Suppressor macrophage treated with lipopolysaccharide for 1 hour (primary cell): ENCODE measurements around the gene BTBD9.
"Not testable (repeated sequence)": the region's sequence is repeated elsewhere in the genome, so short reads cannot be mapped to it uniquely, and the experiment has no call there.

Experiments
- DNase-seq, 3 donors: peaks; one replicate each; pipeline ENCODE4 v3.0.0-alpha.2; 2020 to 2022

BTBD9 gene

DNA sequence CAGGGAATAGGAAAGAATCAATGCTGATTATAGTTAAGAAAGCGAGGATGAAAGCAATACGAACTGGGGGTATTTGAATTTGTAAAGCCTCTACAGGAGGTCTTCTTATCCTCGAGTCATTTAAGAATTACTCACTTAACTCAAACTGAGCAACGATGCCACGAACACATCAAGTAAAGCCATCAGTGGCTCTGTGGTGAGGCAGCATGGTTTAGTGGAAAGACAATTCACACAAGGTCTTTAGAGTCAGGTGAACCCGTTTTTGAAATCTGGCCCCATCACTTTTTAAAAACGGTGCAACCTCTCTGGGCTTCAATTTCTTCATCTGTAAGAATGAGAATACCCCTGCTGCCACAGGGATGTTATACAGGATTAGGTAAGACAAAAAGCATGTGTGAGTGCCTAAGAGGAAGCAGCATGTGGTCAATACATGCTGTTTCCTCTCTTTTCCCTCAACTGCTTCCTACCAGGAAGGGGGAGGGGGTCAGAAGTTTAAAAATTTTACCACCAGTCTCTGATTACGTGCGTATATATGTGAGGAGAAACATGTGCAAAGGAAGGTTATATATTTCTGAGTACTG is 162.0 kb downstream of the BTBD9 start:
- peak in 2 of 3 donors; percentile 13 to 24 for DNase-seq

DNA sequence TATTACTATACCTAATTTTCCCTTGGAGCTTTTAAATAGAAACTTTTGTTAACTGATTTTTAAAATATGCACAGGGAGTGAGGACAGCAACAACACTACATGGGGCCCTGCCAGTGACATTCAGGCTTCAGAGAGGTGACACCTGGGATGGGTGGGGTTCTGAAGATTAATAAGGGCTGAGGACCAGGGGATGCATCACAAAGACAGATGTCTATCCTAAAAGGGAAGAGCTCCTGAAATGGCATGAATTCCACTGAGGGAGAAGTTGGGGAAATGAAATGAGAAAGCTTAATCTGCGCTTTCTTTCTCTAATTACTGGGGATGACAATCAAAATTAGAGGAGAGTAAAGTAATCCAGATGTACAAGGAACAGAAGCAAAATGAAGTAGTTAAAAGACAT is 162.8 kb downstream of the BTBD9 start:
- DNase-seq: no peak

DNA sequence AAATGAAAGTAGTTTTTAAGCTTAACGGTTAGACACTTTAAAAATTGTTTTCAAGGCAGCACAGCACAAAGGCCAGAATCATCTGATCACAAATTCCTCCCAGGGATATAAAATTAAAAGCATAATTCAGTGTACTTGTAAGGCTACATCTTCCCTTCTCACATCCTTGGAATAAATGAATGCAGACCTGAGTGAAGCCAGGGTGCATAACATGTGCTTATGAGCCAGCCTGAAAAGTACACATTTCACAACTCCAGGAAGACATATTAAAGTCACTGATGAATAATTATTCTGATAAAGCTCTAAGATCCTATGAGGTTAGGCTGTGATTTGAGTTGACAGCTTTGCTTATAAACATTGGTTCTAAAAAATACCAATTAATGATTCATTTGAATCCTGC is 163.6 kb downstream of the BTBD9 start:
- peak; percentile 25 to 45 (median 26) for DNase-seq

DNA sequence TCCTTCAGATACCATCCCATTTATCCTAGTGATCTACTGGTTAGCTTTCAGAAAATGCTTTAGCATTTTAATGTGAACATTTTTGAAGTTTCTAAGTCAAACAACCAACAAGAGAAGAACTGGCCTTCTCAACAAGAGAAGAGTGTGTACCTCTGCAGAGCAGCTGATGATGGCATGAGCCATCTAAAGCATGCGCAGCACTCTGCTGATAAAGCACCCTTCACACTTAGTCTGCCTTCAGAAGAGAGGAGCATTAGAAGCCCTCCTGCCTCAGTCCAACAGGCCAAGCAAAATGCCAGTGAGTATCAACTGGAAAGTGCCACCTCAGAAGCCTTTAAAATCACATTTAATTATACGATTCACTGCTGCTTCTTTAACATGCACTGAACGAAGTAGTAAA is 169.2 kb downstream of the BTBD9 start:
- no peak for DNase-seq

DNA sequence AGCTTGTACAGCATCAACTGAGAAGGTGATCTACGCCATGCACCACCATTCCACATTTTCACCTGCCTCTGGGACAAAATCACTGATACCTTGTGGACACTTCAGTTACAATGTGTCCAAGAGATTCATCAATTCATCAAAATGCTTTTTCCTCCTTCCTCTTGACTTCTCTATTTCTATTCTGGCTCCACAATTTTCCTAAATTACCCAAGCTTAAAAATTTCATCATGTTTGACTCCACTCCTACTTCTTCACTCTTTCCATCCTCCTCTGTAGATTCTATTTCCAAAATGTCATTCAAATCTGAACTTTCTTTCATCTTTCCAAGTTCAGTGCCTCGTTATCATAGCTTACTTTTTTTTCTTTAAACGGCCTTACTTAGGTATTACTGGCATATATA is 172.2 kb downstream of the BTBD9 start:
- DNase-seq: peak; percentile 22 to 62 (median 47)

DNA sequence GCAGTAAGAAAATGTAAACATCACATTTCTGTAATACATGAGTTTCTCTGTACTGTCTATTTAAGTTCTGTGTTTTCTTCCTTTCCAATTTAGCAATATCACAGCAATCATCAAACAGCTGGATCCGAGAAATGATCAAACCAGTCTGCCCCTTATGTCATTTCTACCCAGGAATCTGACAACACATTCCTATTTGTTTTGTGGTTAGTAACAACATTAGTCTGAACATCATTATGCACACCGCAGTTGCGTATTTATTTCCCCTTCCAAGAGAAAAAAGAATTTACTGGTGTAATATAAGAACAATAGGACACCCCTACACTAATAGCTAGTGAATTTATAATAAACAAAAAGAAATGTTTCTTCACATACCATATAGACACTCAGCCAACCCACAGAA is 179.5 kb downstream of the BTBD9 start:
- DNase-seq: no peak

DNA sequence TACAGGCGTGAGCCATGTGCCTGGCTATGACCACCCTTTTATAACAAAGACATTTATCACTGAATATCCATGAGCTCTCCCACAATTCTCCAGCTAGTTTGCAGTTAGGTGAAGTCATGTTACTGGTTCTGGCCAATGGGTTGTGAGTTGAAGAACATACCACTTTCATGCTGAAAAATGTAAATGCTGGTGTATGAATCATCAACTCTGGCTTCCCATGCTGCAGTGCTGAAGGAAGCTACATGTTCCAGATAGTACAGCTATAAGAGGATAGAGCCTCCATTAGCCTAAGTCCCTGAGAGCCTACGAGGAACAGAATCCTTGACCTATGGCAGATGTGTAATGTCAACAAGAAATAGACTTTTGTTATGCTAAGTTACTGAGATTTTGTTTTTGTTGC is 180.4 kb downstream of the BTBD9 start:
- DNase-seq: no peak

DNA sequence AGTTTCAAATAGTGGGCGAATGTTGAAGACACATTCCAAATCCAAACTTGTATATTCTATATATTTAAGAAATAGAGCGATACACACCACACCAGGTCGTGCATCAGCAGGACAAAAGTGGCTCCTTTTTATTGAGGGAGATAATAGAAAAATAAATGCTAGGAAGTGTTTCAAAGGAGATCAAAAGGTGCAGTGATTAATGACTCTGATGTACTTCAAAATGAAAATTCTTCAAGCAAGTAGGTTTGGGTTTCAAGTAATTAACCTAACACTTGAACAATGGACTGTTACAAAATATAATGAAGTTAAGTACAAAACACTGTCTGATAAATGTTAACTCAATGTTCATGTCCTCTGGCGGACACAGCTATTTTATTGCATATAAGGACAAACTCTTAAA is 185.9 kb downstream of the BTBD9 start:
- no peak for DNase-seq

DNA sequence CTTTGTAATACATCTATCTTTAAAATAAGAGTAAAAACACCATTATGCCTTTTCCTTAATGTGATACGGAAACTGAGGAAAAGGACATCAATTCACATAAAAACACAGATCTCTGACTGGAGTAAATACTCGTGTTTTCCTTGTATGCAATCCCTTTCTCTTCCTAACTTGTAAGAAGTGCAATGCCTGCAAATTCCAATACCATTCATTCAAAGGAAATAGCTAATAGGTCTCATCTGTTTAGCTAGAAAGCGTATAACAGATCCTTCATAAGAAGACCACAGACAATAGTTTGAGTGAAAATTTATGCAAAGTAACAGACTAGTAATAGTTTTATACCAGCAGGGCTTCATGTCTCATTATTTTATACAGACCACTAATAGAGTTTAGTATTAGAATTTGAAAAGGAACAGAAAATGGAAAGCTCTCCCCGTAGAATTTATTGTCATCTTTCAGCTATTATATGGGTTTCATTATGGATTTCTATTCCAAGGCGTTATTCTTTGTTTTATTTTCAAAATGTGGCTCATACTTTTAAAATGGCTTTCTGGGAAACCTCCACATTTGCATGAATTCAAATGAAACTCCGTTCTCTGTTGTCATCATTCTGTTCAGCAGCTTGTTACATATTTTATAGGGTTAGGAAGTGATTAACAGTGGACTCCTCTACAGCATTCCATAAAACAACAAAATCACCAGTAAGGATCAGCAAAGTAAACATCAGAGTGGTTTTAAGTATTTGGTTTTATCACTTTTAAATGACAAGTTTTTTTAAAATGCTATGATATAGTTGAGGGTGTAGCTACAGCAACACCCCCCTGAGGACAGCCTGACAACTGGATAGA is 186.7 kb downstream of the BTBD9 start:
- DNase-seq: no peak

DNA sequence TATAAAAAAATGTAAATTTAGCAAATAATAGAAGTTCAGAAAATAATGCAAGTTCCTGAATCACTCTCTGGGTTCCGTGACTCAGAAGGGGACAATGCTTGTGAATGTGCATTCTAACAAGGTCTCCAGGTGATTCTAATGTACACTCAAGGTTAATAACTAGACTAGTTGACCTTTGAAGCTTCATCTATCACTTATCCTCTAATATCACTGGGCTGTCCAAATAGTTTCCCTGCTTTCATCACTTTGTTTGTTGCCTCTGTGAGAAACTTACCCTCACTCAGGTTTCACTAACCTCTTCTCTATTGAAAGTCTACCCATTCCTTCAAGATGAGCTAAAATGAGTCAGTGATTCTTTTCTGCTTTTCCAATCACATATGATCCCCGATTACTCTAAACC is 189.0 kb downstream of the BTBD9 start:
- no peak for DNase-seq

DNA sequence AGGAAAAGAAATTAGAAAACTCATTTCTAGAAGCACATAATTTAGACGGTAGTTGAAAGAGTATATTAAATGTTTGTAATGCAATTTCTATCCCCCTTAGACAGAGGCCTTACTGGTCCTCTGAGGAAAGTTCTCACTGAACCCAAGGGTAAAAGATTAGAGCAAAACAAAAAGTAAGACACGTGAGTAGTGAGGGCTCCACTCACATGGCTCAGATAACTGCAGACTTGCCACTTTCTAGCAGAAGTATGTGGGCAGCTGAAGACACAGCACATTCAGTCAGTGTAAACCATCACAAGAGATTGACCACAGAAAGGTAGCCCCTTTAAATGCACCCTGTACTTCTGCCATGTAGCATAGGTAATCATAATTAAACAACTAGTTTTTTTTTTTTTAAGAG is 193.8 kb downstream of the BTBD9 start:
- no peak for DNase-seq

DNA sequence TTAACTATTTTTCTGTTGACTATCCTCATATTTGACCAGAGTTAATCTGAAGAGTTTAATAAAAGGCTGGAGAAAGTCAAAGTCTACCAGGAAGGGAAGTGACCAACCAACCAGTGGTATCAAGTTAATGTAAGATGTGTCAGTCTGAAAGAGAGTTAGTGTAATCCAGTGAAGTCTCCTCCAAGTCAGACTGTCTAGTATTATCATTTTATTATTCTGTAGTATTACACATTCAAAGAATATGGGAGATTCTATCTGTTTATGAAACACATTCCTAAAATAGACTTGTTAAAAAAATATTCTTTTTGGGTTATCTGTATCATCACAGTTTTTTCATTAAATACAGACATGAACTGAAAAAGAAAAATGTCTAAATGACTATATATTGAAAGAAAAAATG is 194.4 kb downstream of the BTBD9 start:
- peak in 1 of 3 donors; percentile 27 for DNase-seq

DNA sequence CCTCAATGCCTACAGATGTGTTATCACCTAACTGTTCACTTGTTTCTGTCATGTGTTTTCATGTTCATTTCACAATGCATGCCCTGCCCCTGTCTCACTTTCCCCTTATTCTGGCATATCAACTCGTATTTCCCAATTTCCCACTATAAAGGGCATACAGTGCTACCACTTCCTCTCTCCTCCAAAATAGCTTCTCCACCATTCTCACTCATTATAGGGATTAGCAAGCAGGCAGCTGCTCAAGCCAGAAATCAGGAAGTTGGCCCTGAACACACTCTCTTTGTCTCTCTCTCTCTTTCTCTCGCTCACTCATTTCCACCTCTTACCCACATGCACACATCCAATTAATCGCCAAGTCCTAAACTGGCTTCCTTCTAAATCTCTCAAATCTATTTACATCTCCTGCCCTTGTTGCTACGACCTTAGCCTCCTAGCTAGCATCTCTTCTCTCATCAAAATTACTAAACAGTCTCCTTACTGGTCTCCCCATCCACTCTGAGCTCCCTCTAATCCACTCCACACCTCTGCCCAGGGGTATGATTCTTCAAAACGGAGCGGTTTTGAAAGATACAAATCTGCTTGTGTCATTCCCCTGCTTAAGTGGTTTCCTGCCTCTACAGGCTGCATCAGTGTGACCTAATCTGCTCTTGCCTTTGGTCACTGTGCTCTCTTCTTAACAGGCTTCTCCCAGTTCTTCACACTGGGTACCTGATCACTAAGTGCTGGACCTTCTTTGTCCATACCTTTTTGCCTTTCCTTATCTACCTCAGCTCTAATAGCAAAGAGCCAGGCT is 196.2 kb downstream of the BTBD9 start:
- DNase-seq: peak; percentile 66 to 88 (median 76)

DNA sequence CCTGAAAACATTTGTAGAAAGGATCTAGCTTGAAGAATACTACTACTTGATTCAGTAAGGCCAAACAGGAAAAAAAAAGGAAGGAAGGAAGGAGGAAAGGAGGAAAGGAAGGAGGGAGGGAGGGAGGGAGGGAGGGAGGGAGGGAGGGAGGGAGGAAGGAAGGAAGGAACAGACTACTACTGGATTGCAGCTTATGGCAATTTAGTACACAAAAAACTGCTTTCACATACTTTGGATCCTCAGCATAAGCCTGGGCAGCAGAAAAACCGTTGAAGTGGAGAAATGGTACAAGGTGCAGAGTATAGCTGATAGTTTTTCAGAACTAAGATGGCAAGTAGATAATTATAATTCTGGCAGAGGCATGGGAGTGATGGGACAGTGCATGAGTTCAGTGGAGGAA is 201.6 kb downstream of the BTBD9 start:
- DNase-seq: no peak

DNA sequence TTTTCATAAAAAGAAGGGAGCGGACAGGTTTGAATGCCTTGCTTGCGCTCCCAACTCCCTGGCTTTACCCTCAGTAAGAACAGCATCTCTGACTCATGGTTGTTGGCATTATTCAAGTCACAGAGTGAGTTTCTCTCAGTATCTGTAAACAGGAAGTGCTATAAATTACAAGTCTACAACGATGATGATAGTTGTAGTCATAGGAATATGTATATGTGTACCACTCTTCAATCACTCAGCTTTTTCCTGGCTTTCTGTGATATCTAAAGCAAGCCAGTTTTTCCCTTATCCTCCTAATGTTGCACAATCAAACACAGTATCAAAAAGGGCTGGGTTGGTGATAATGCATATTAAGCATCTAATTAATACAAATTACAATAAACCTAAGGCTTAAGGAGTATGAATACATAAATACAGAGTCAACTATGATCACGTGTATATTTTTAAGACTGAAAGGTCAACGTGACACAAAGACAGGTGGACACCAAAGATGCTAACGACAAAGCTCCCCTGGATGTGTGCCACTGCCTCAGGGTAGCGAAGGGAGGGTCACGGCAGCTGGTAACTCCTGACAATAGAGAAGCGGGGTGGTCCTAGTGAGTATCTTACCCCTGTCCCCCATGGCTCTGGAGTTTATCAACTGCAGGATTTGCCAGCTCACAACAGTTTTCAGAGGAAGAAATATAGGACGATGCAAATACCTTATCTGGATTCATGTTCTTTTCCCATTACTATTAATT is 202.8 kb downstream of the BTBD9 start:
- DNase-seq: peak; percentile 39 to 79 (median 68)

DNA sequence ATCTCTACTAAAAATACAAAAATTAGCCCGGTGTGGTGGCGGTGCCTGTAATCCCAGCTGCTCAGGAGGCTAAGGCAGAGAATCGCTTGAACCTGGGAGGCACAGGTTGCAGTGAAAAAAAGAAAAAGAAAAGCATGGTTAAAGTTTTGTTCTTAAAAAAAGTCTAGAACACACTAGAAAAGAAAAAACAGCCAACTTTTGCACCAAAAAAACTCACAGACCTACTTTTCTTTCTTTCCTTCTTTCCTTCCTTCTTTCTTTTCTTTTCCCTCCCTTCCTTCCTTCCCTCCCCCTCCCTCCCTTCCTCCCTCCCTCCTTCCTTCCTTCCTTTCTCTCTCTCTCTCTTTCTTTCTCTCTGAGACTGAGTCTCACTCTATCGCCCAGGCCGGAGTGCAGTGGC is 204.4 kb downstream of the BTBD9 start:
- no peak for DNase-seq

DNA sequence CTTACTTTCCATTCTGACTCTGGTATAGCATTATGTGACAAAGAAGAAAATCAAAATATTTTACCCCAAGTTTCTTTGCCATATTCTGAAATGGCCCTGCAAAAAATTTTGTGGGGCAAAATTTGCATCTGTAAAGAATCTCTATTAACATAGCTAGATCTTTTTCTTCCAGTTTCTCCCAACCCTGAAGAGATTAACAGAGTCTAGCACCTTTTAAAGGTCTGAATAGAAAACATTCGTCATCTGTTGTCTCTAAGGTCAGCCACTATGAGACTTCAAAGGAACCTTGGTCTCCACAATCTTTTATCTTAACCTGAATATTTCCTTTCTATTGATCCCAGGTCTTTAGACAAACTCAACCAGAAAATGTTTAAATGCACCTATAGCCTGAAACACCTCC is 205.7 kb downstream of the BTBD9 start:
- DNase-seq: no peak

DNA sequence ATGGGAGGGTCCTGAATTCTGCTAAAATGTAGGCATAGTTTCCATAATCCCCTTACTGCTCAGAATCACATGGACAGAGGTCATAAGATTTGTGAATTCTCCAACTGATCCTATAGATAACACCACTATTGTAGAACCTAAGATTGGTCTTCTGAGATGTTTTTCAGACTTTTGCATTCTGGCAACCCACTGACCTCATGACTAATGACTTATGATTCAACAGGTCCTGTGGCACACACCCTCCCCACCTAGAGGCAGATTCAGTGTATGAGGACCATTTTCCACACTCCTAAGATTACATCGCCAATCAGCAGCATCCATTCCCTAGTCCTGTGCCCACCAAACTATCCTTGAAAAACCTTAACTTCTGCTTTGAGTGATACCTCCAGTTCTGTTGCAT is 207.2 kb downstream of the BTBD9 start:
- no peak for DNase-seq

DNA sequence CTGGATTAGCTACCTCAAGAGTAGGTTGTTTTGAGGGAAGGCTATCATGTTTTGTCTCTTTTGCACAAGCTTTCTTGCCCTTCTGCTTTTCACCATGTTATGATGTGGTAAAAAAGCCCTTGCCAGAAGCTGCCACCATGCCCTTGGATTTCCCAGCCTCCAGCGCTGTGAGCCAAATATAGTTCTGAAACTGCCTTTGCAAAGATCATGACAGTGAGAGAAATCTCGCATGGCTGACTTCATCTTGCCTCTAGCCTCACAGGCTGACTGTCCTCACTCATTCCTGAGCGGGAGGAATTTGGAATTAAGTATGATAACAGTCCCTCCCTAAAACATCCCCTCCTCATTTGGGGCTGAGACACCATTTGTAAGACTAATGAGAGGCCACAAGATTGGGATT is 207.7 kb downstream of the BTBD9 start:
- no peak for DNase-seq

DNA sequence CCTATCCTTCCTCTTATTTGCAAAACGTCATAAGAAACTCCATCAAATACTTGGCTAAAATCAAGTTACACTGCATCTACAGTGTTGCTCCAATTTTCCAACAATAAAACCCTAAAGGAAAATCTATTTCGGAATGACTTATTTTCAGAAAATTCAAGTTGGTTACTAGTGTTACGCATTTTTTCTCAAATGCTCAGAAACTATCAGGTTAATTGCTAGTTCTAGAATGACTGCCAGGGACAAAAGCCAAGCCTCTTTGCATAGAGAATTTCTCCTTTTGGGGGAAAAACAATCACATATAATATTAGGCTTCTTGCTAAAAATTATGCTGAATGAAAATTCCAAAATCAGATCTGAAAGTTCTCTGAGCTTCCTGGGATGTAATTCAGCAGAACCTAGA is 210.2 kb downstream of the BTBD9 start:
- no peak for DNase-seq

DNA sequence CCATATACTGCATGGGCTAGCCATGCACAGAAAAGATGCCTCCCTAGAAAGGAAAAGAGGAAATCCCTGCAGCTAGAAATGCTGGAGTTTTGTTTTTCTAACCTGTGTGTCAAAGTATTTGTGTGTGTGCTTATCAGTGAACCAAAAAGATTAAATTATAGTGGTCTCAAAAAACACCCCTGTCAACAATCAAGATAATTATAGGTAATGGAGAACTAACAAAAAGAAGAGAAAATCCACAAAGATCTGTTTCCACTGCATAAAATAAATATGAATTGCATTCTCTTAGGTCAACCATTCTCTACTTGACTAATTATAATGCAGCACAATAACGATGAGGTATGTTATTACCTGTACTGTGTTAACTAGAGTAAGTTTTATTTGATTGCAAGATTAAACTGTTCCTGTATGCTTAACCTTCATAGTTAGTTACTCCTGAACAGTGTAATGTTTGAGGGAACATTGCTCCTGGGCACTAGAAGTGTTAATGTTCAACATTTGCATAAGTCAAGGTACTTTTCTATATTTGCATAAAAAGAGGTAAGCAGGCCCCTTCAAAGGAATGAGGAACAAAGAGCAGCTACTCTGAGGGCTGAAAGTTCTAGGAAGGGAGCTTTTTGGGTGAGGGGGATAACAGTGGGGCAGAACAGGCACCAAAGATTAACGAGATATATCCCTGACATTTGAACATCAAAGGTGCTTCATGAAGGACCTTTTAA is 212.1 kb downstream of the BTBD9 start:
- no peak for DNase-seq

DNA sequence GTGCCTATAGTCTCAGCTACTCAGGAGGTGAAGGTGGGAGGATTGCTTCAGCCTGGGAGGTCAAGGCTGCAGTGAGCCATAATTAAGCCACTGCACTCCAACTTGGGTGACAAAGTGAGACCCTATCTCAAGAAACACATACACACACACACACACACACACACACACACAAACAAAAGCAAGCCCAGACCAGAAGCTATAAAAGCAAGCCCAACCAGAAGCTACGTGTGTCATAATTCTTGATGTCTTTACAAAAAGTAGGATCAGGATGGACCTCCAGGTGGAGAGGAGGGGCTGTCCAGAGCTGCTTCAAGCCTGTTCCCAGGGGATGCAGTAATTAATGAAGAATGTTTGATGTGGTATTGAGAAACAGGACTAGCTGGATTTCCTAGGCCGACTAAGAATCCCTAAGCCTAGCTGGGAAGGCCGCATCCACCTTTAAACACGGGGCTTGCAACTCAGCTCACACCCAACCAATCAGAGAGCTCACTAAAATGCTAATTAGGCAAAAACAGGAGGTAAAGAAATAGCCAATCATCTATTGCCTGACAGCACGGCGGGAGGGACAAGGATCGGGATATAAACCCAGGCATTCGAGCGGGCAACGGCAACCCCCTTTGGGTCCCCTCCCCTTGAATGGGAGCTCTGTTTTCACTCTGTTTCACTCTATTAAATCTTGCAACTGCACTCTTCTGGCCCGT is 213.8 kb downstream of the BTBD9 start:
- DNase-seq: not testable (repeated sequence)
